Thyroid gland (tissue), 4 donors: ENCODE data around the gene RNF213. TPM values are rescaled to one million over a fixed set of nuclear protein-coding genes. Genes with fewer than 3 reads are reported as not detected.

ENCODE experiments used
- DNase-seq, 2 donors: peaks; one replicate each; pipeline ENCODE4 v3.0.0-alpha.2; 2019
- H3K27ac ChIP-seq, 3 donors: fragments of 200-600 bp; sonication (generic); 1 replicate in 2 of 3; 2 replicates in 1 of 3; pipeline ENCODE4 v1.5.1; 2016 to 2019; ENCODE audit warnings: mild to moderate bottlenecking in 1 of 3, moderate library complexity in 1 of 3
- H3K27me3 ChIP-seq: fragments of 200-600 bp; sonication (generic); one replicate; pipeline ENCODE4 v1.5.1; 2019
- H3K36me3 ChIP-seq, 2 donors: fragments of 200-600 bp; sonication (generic); one replicate each; pipeline ENCODE4 v1.5.1; 2016 to 2019
- H3K4me1 ChIP-seq, 2 donors: fragments of 200-600 bp; sonication (generic); one replicate each; pipeline ENCODE4 v1.5.1; 2017 to 2019
- H3K4me3 ChIP-seq, 3 donors: fragments of 200-600 bp; sonication (generic); replicated peaks in 1 of 3; 1 replicate in 2 of 3; 2 replicates in 1 of 3; pipeline ENCODE4 v1.5.1; 2016; ENCODE audit warnings: mild to moderate bottlenecking in 1 of 3
- H3K9me3 ChIP-seq: fragments of 200-600 bp; sonication (generic); one replicate; pipeline ENCODE4 v1.5.1; 2017
- CTCF ChIP-seq, 6 experiments: fragments of 200-600 bp in 3 of 6; fragments of 450-650 bp in 3 of 6; sonication (generic) in 3 of 6; IDR thresholded peaks; one replicate each; pipeline ENCODE4 v1.5.1; 2016 to 2019; ENCODE audit warnings: antibody characterized with exemption in 6 of 6, mild to moderate bottlenecking in 2 of 6, inconsistent platforms in 1 of 6, moderate library complexity in 1 of 6
- POLR2A ChIP-seq, 2 donors: fragments of 450-650 bp; IDR thresholded peaks; one replicate each; pipeline ENCODE4 v1.6.1; 2017; ENCODE audit warnings: antibody characterized with exemption in 2 of 2, mild to moderate bottlenecking in 2 of 2, moderate library complexity in 1 of 2
- WGBS, 2 donors: methylation state at CpG; one replicate each; pipeline ENCODE4 v1.1.5; 2017; 5-methylcytosine and 5-hydroxymethylcytosine counted together
- intact Hi-C: fragments of 100-400 bp; cut with DNase I; formaldehyde crosslinking; loops from one replicate; pipeline ENCODE4 v1.15.1; 2023
- total RNA-seq, 4 donors: library from RNA; depleted of rRNA; stranded (reverse); fragments of >200 nt; gene quantifications; one replicate each; pipeline ENCODE4 v1.2.3, GENCODE V29; 2016

RNF213 gene
- total RNA-seq, 4 donors from 2014 or later, result 107 to 245 (median 187) TPM

GRCh38 chr17:80303824-80304223, 43.2 kb downstream of the RNF213 start:
- peaks cover 87 to 94% of the 10 kb centered on the region in 2 donors for H3K36me3 ChIP-seq
- no peak overlapping the region for H3K27ac ChIP-seq
- H3K27me3 ChIP-seq, result no peaks in the 10 kb centered on the region
- no peak overlapping the region for H3K4me3 ChIP-seq
- no peak for DNase-seq
- H3K9me3 ChIP-seq, result no peaks in the 10 kb centered on the region
- intact Hi-C loops, result no loop called here
- H3K4me1 ChIP-seq, result no peaks in the 10 kb centered on the region
- no peak for TF ChIP-seq CTCF (IDR thresholded peaks at IDR 0.05)
- TF ChIP-seq POLR2A (IDR thresholded peaks at IDR 0.05), result no peak
- 95 to 96% methylated on average over 3 of the region's 3 CpGs for WGBS, 2 donors

- Histone ChIP-seq H3K4me3 (no peak overlapping the region), H3K27ac (no peak overlapping the region), H3K9me3 (no peaks in the 10 kb centered on the region), H3K27me3 (no peaks in the 10 kb centered on the region), H3K4me1 (no peaks in the 10 kb centered on the region), H3K36me3 (peaks cover 84 to 86% of the 10 kb centered on the region in 2 donors)
- no peak for TF ChIP-seq CTCF (IDR thresholded peaks at IDR 0.05)
- TF ChIP-seq POLR2A (IDR thresholded peaks at IDR 0.05), result no peak
- 69 to 82% methylated on average over 12 of the region's 12 CpGs for WGBS, 2 donors
- intact Hi-C loops, result no loop called here
- no peak for DNase-seq
Observed at GRCh38 chr17:80307994-80308691, 47.5 kb downstream of the RNF213 start.

GRCh38 chr17:80308692-80309517, 48.3 kb downstream of the RNF213 start:
- no peak for DNase-seq
- H3K27me3 ChIP-seq, result no peaks in the 10 kb centered on the region
- no peaks in the 10 kb centered on the region for H3K9me3 ChIP-seq
- intact Hi-C loops, result no loop called here
- H3K36me3 ChIP-seq, result peaks cover 81 to 84% of the 10 kb centered on the region in 2 donors
- TF ChIP-seq POLR2A (IDR thresholded peaks at IDR 0.05), result no peak
- 84 to 91% methylated on average over 16 of the region's 16 CpGs for WGBS, 2 donors
- no peak overlapping the region for H3K4me3 ChIP-seq
- no peak overlapping the region for H3K27ac ChIP-seq
- no peaks in the 10 kb centered on the region for H3K4me1 ChIP-seq

- Histone ChIP-seq H3K36me3 (peaks cover 61 to 64% of the 10 kb centered on the region in 2 donors), H3K4me3 (no peak overlapping the region), H3K27me3 (no peaks in the 10 kb centered on the region), H3K4me1 (no peaks in the 10 kb centered on the region), H3K27ac (no peak overlapping the region), H3K9me3 (no peaks in the 10 kb centered on the region)
- peak; percentile 13 to 66 for DNase-seq
- no peak for TF ChIP-seq POLR2A (IDR thresholded peaks at IDR 0.05)
- TF ChIP-seq CTCF (IDR thresholded peaks at IDR 0.05), result no peak
- intact Hi-C loops, result no loop called here
- WGBS, 2 donors, result 74 to 84% methylated on average over 22 of the region's 22 CpGs
Observed at GRCh38 chr17:80311216-80311827, 50.7 kb downstream of the RNF213 start.

- Histone ChIP-seq H3K36me3 (peaks cover 56 to 65% of the 10 kb centered on the region in 2 donors), H3K9me3 (no peaks in the 10 kb centered on the region), H3K27me3 (no peaks in the 10 kb centered on the region), H3K27ac (no peak overlapping the region), H3K4me1 (no peaks in the 10 kb centered on the region), H3K4me3 (no peak overlapping the region)
- TF ChIP-seq CTCF (IDR thresholded peaks at IDR 0.05), result no peak
- no peak for TF ChIP-seq POLR2A (IDR thresholded peaks at IDR 0.05)
- WGBS, 2 donors, result 95 to 96% methylated on average over 9 to 12 of the region's 12 CpGs
- intact Hi-C loops, result no loop called here
- no peak for DNase-seq
Observed at GRCh38 chr17:80312621-80313135, 52.0 kb downstream of the RNF213 start.
